Erythroblast (primary cell): ENCODE measurements around the gene RHD.
A peak's percentile ranks its signal among the peaks of the same experiment; 100 is the strongest.
"Not testable (repeated sequence)": the region's sequence is repeated elsewhere in the genome, so short reads cannot be mapped to it uniquely, and the experiment has no call there.

Source experiments
- DNase-seq, 2 experiments: peaks; one replicate each; lab custom pipeline; 2025; lab: John Stamatoyannopoulos, UW
- GATA1 ChIP-seq: IDR thresholded peaks from 2 replicates; pipeline ENCODE4 v1.6.1; 2011; ENCODE audit warnings: low read depth, mild to moderate bottlenecking, control low read depth, low read length, moderate library complexity

The RHD gene

GRCh38 chr1:25279693-25280111, 7.4 kb downstream of the RHD start:
- peak; percentile 76 for TF ChIP-seq GATA1
- peak; percentile 93 to 98 for DNase-seq

GRCh38 chr1:25285862-25286261, 13.6 kb downstream of the RHD start:
- DNase-seq = not testable (repeated sequence)

- DNase-seq = peak in 1 of 2 experiments; percentile 31
Measured at GRCh38 chr1:25287164-25287563, 14.9 kb downstream of the RHD start.

- not testable (repeated sequence) for DNase-seq
Measured at GRCh38 chr1:25288573-25289101, 16.3 kb downstream of the RHD start.

GRCh38 chr1:25290043-25290442, 17.7 kb downstream of the RHD start:
- peak in 1 of 2 experiments; percentile 64 for DNase-seq

GRCh38 chr1:25293426-25293825, 21.1 kb downstream of the RHD start:
- DNase-seq = not testable (repeated sequence)

- DNase-seq = not testable (repeated sequence)
Measured at GRCh38 chr1:25294889-25295826, 22.8 kb downstream of the RHD start.

GRCh38 chr1:25296501-25296900, 24.2 kb downstream of the RHD start:
- not testable (repeated sequence) for DNase-seq

GRCh38 chr1:25300729-25301128, 28.4 kb downstream of the RHD start:
- not testable (repeated sequence) for DNase-seq

GRCh38 chr1:25302330-25302729, 30.0 kb downstream of the RHD start:
- DNase-seq = peak in 1 of 2 experiments; percentile 16

- not testable (repeated sequence) for DNase-seq
Measured at GRCh38 chr1:25304936-25305335, 32.6 kb downstream of the RHD start.

GRCh38 chr1:25308168-25308567, 35.9 kb downstream of the RHD start:
- not testable (repeated sequence) for DNase-seq

- DNase-seq = not testable (repeated sequence)
Measured at GRCh38 chr1:25309085-25309484, 36.8 kb downstream of the RHD start.

GRCh38 chr1:25309486-25309885, 37.2 kb downstream of the RHD start:
- DNase-seq = not testable (repeated sequence)

- DNase-seq = peak in 1 of 2 experiments; percentile 42
Measured at GRCh38 chr1:25312806-25313470, 40.6 kb downstream of the RHD start.

GRCh38 chr1:25320314-25320938, 48.1 kb downstream of the RHD start:
- DNase-seq = peak in 1 of 2 experiments; percentile 84

- DNase-seq = peak in 1 of 2 experiments; percentile 56
Measured at GRCh38 chr1:25322127-25322526, 49.8 kb downstream of the RHD start.

- not testable (repeated sequence) for DNase-seq
Measured at GRCh38 chr1:25324407-25324806, 52.1 kb downstream of the RHD start.

- not testable (repeated sequence) for DNase-seq
Measured at GRCh38 chr1:25327864-25328790, 55.8 kb downstream of the RHD start.

GRCh38 chr1:25328791-25329185, 56.5 kb downstream of the RHD start:
- DNase-seq = not testable (repeated sequence)
